Ishikawa (cell line): ENCODE results near the gene ALX4.

Source experiments
- CEBPB ChIP-seq: IDR thresholded peaks from 2 replicates; pipeline ENCODE4 v1.6.1; 2012
- EP300 ChIP-seq: IDR thresholded peaks from 2 replicates; pipeline ENCODE4 v1.6.1; 2012; ENCODE audit warnings: borderline replicate concordance
- TAF1 ChIP-seq: IDR thresholded peaks from 2 replicates; pipeline ENCODE4 v1.6.1; 2012; ENCODE audit warnings: low read depth, mild to moderate bottlenecking
- TEAD4 ChIP-seq: IDR thresholded peaks from 2 replicates; pipeline ENCODE4 v1.6.1; 2012
- TF ChIP-seq, protein P1 (sequence below): IDR thresholded peaks from 2 replicates; pipeline ENCODE4 v1.6.1; 2012; ENCODE audit warnings: low read depth, mild to moderate bottlenecking

DNA sequence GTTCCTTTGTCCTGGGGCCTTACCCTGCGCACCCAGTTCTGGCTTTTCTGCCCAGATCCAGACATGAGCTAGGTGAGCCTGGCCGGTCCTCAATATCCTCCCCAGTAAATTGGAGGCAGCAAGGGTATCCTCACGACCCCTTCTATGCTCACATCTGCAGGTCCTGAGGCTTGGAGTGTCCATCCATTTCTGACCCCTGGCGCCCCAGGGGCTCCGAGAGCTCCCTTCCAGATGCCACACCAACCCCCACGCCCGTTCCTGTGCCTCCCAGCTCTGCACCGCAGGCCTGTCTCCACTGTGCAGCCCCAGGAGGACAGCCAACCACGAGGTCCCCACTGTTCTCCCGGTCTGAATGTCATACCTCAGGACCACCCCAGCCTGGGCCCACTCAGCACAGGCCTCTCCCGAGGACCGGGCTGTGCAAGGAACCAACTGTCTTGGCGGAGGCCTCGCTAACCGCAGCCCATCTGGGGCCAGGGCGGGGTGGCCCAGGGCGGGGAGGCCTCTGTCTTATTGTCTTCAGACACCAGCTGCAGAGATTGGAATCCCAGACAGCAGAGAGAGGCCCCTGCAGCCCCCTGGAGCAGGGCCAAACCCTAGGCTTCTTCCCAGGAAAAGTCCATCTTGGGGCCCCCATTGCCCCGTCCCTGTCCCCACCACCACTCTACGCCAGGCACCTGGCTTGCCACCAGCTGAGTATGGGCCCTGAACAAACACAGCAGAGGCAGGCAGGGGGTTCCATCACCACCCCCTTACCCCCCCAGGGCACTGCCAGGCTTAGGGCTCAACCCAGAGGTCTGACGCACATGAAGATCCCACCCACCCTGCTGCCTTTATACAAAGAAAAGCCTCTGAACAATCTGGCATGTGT, 39.3 kb downstream of the ALX4 start:
- TF ChIP-seq TAF1 (no peak), EP300 (no peak), CEBPB (no peak), TEAD4 (no peak)
- TF ChIP-seq, protein P1, sequence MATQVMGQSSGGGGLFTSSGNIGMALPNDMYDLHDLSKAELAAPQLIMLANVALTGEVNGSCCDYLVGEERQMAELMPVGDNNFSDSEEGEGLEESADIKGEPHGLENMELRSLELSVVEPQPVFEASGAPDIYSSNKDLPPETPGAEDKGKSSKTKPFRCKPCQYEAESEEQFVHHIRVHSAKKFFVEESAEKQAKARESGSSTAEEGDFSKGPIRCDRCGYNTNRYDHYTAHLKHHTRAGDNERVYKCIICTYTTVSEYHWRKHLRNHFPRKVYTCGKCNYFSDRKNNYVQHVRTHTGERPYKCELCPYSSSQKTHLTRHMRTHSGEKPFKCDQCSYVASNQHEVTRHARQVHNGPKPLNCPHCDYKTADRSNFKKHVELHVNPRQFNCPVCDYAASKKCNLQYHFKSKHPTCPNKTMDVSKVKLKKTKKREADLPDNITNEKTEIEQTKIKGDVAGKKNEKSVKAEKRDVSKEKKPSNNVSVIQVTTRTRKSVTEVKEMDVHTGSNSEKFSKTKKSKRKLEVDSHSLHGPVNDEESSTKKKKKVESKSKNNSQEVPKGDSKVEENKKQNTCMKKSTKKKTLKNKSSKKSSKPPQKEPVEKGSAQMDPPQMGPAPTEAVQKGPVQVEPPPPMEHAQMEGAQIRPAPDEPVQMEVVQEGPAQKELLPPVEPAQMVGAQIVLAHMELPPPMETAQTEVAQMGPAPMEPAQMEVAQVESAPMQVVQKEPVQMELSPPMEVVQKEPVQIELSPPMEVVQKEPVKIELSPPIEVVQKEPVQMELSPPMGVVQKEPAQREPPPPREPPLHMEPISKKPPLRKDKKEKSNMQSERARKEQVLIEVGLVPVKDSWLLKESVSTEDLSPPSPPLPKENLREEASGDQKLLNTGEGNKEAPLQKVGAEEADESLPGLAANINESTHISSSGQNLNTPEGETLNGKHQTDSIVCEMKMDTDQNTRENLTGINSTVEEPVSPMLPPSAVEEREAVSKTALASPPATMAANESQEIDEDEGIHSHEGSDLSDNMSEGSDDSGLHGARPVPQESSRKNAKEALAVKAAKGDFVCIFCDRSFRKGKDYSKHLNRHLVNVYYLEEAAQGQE = no peak
